Endodermal cell (in vitro differentiated cells): ENCODE data around the gene TICAM2. TPM values are rescaled to one million over a fixed set of nuclear protein-coding genes. Genes with fewer than 3 reads are reported as not detected.

ENCODE experiments used
- DNase-seq: peaks from one replicate; pipeline ENCODE4 v3.0.0-alpha.2; 2017
- H3K27ac ChIP-seq: 2 replicates; pipeline ENCODE4 v1.5.1; 2013; ENCODE audit warnings: mild to moderate bottlenecking, low read depth, low read length, moderate library complexity
- H3K27me3 ChIP-seq: 2 replicates; pipeline ENCODE4 v1.6.1; 2013; ENCODE audit warnings: mild to moderate bottlenecking, low read length, moderate library complexity; ENCODE audit not compliant: insufficient read depth, control insufficient read depth, poor library complexity, severe bottlenecking
- H3K36me3 ChIP-seq: 2 replicates; pipeline ENCODE4 v1.7.0; 2013; ENCODE audit warnings: mild to moderate bottlenecking, low read length, moderate library complexity; ENCODE audit not compliant: control insufficient read depth, insufficient read depth
- H3K4me1 ChIP-seq: one replicate; pipeline ENCODE4 v1.7.0; 2013; ENCODE audit warnings: low read length; ENCODE audit not compliant: control insufficient read depth, insufficient read depth
- H3K4me3 ChIP-seq: 2 replicates; pipeline ENCODE4 v1.5.1; 2013; ENCODE audit warnings: mild to moderate bottlenecking, low read length, moderate library complexity
- H3K9ac ChIP-seq: 2 replicates; pipeline ENCODE4 v1.6.1; 2013; ENCODE audit warnings: mild to moderate bottlenecking, low read length, moderate library complexity; ENCODE audit not compliant: poor library complexity, severe bottlenecking; ENCODE audit errors: extremely low read depth
- H3K9me3 ChIP-seq: 2 replicates; pipeline ENCODE4 v1.6.1; 2013; ENCODE audit warnings: mild to moderate bottlenecking, low read length, moderate library complexity; ENCODE audit not compliant: control insufficient read depth
- H3K27ac Mint-ChIP-seq: 2 replicates; pipeline ENCODE4 v1.8.0; 2020; ENCODE audit warnings: mixed read lengths
- H3K27me3 Mint-ChIP-seq: 2 replicates; pipeline ENCODE4 v1.8.0; 2021; ENCODE audit warnings: mild to moderate bottlenecking, mixed read lengths; ENCODE audit not compliant: insufficient read depth
- H3K36me3 Mint-ChIP-seq: 2 replicates; pipeline ENCODE4 v1.8.0; 2020; ENCODE audit warnings: low read depth, mixed read lengths
- H3K4me1 Mint-ChIP-seq: 2 replicates; pipeline ENCODE4 v1.8.0; 2020; ENCODE audit warnings: mixed read lengths
- H3K4me3 Mint-ChIP-seq: 2 replicates; pipeline ENCODE4 v1.8.0; 2020; ENCODE audit warnings: mild to moderate bottlenecking, moderate library complexity, mixed read lengths
- H3K9me3 Mint-ChIP-seq: 2 replicates; pipeline ENCODE4 v1.8.0; 2020; ENCODE audit warnings: mild to moderate bottlenecking, mixed read lengths
- CTCF ChIP-seq: fragments of 200-600 bp; sonication (generic); conservative IDR thresholded peaks from 2 replicates; pipeline ENCODE4 v1.5.0; 2021; ENCODE audit warnings: antibody characterized with exemption, mild to moderate bottlenecking
- WGBS, 2 experiments: methylation state at CpG; one replicate each; pipeline versions ENCODE4 v1.1.5 to v1.1.7; 2013; ENCODE audit warnings: missing lambda C conversion rate in 2 of 2, mixed read lengths in 1 of 2; ENCODE audit not compliant: insufficient coverage in 1 of 2, insufficient read length in 1 of 2; 5-methylcytosine and 5-hydroxymethylcytosine counted together
- total RNA-seq, 2 donors: library from RNA; stranded (reverse); fragmentation: NEBNext Ultra II Directional in 1 of 2; extraction: Animal tissue kit (Norgen Biotek cat#: 25700) in 1 of 2; gene quantifications; 2 replicates in 1 of 2; 3 replicates in 1 of 2; pipeline ENCODE4 v1.2.1, GENCODE V29; 2021

The TICAM2 gene
- total RNA-seq, 2 donors from 2014 or later = 0.84 to 1.5 TPM

GRCh38 chr5:115623658-115624057 lies 21.4 kb upstream of the TICAM2 start:
- peaks cover 33% of the 10 kb centered on the region for H3K36me3 ChIP-seq
- H3K27ac Mint-ChIP-seq = no peak overlapping the region
- H3K9me3 ChIP-seq = no peaks in the 10 kb centered on the region
- no peaks in the 10 kb centered on the region for H3K4me1 ChIP-seq
- H3K27me3 Mint-ChIP-seq = no peaks in the 10 kb centered on the region
- H3K27ac ChIP-seq = no peak overlapping the region
- DNase-seq = no peak
- no peaks in the 10 kb centered on the region for H3K9me3 Mint-ChIP-seq
- no peak overlapping the region for H3K9ac ChIP-seq
- 81 to 100% methylated on average over 2 to 5 of the region's 5 CpGs for WGBS, 2 experiments
- H3K27me3 ChIP-seq = no peaks in the 10 kb centered on the region
- TF ChIP-seq CTCF = no peak
- peaks cover 16% of the 10 kb centered on the region for H3K36me3 Mint-ChIP-seq
- H3K4me3 Mint-ChIP-seq = no peak overlapping the region
- peak overlapping the region; percentile 89 for H3K4me3 ChIP-seq
- H3K4me1 Mint-ChIP-seq = peaks cover 2% of the 10 kb centered on the region

GRCh38 chr5:115621365-115621900 lies 19.2 kb upstream of the TICAM2 start:
- Mint-ChIP-seq H3K4me1 (peaks cover 2% of the 10 kb centered on the region), H3K4me3 (no peak overlapping the region), H3K27ac (peak overlapping the region; percentile 22), H3K36me3 (peaks cover 25% of the 10 kb centered on the region), H3K27me3 (no peaks in the 10 kb centered on the region), H3K9me3 (no peaks in the 10 kb centered on the region)
- H3K9me3 ChIP-seq = no peaks in the 10 kb centered on the region
- H3K4me3 ChIP-seq = no peak overlapping the region
- WGBS, 2 experiments = 95 to 97% methylated on average over 3 to 4 of the region's 4 CpGs
- H3K27ac ChIP-seq = no peak overlapping the region
- TF ChIP-seq CTCF = no peak
- no peaks in the 10 kb centered on the region for H3K4me1 ChIP-seq
- DNase-seq = no peak
- H3K9ac ChIP-seq = no peak overlapping the region
- H3K36me3 ChIP-seq = peaks cover 50% of the 10 kb centered on the region
- H3K27me3 ChIP-seq = no peaks in the 10 kb centered on the region

- peaks cover 2% of the 10 kb centered on the region for H3K4me1 Mint-ChIP-seq
- 40 to 80% methylated on average over 1 of the region's 1 CpG for WGBS, 2 experiments
- Histone ChIP-seq H3K4me3 (no peak overlapping the region), H3K27me3 (no peaks in the 10 kb centered on the region), H3K9ac (no peak overlapping the region), H3K27ac (no peak overlapping the region), H3K36me3 (peaks cover 84% of the 10 kb centered on the region), H3K4me1 (no peaks in the 10 kb centered on the region), H3K9me3 (no peaks in the 10 kb centered on the region)
- H3K27me3 Mint-ChIP-seq = no peaks in the 10 kb centered on the region
- peaks cover 48% of the 10 kb centered on the region for H3K36me3 Mint-ChIP-seq
- H3K27ac Mint-ChIP-seq = no peak overlapping the region
- H3K9me3 Mint-ChIP-seq = no peaks in the 10 kb centered on the region
- no peak for DNase-seq
- TF ChIP-seq CTCF = no peak
- H3K4me3 Mint-ChIP-seq = no peak overlapping the region
These were observed 14.6 kb upstream of the TICAM2 start for GRCh38 chr5:115616892-115617291.
